RPMI8226 (cell line): ENCODE measurements around the gene AKR1C3.
"Not testable (repeated sequence)": the region's sequence is repeated elsewhere in the genome, so short reads cannot be mapped to it uniquely, and the experiment has no call there.

ENCODE experiments used
- DNase-seq: peaks from one replicate; pipeline ENCODE4 v3.0.0-alpha.2; 2015

The AKR1C3 gene

GRCh38 chr10:5089865-5090264 lies 4.3 kb upstream of the AKR1C3 start:
- DNase-seq, result peak; percentile 37

- no peak for DNase-seq
Observed at GRCh38 chr10:5090551-5090950, 3.7 kb upstream of the AKR1C3 start.

- no peak for DNase-seq
Observed at GRCh38 chr10:5091196-5091595, 3.0 kb upstream of the AKR1C3 start.

GRCh38 chr10:5092375-5092774 lies 1.8 kb upstream of the AKR1C3 start:
- DNase-seq, result no peak

- DNase-seq, result no peak
Observed at GRCh38 chr10:5092848-5093790, 1.1 kb upstream of the AKR1C3 start.

GRCh38 chr10:5095687-5096086 lies 1.5 kb downstream of the AKR1C3 start:
- DNase-seq, result no peak

- DNase-seq, result no peak
Observed at GRCh38 chr10:5096108-5096507, 1.9 kb downstream of the AKR1C3 start.

GRCh38 chr10:5102479-5102878 lies 8.3 kb downstream of the AKR1C3 start:
- DNase-seq, result not testable (repeated sequence)

- no peak for DNase-seq
Observed at GRCh38 chr10:5103481-5103880, 9.3 kb downstream of the AKR1C3 start.

- DNase-seq, result no peak
Observed at GRCh38 chr10:5105626-5106025, 11.4 kb downstream of the AKR1C3 start.

GRCh38 chr10:5106553-5106952 lies 12.3 kb downstream of the AKR1C3 start:
- no peak for DNase-seq

GRCh38 chr10:5107860-5108526 lies 13.8 kb downstream of the AKR1C3 start:
- DNase-seq, result no peak

- no peak for DNase-seq
Observed at GRCh38 chr10:5108658-5109416, 14.6 kb downstream of the AKR1C3 start.

GRCh38 chr10:5109861-5110260 lies 15.6 kb downstream of the AKR1C3 start:
- not testable (repeated sequence) for DNase-seq

- no peak for DNase-seq
Observed at GRCh38 chr10:5116621-5117020, 22.4 kb downstream of the AKR1C3 start.

GRCh38 chr10:5117026-5117425 lies 22.8 kb downstream of the AKR1C3 start:
- no peak for DNase-seq

GRCh38 chr10:5119997-5120396 lies 25.8 kb downstream of the AKR1C3 start:
- DNase-seq, result not testable (repeated sequence)

GRCh38 chr10:5123886-5124285 lies 29.7 kb downstream of the AKR1C3 start:
- DNase-seq, result no peak

GRCh38 chr10:5125315-5126044 lies 31.3 kb downstream of the AKR1C3 start:
- no peak for DNase-seq

- no peak for DNase-seq
Observed at GRCh38 chr10:5135581-5135980, 41.4 kb downstream of the AKR1C3 start.

GRCh38 chr10:5136468-5137087 lies 42.4 kb downstream of the AKR1C3 start:
- no peak for DNase-seq

- DNase-seq, result not testable (repeated sequence)
Observed at GRCh38 chr10:5137699-5138098, 43.5 kb downstream of the AKR1C3 start.
